ENCODE measurements around the gene HOXB9. TPM values are rescaled to one million over a fixed set of nuclear protein-coding genes. Genes with fewer than 3 reads are reported as not detected.

The HOXB9 gene
- total and polyA plus RNA-seq, 2 donors (not counting 1 experiment from before 2014, with no cell fraction given): not detected

- Histone ChIP-seq H3K27ac (ENCODE audit: insufficient read depth, low read length) (no peak overlapping the region), H3K36me3 (ENCODE audit: control insufficient read depth, insufficient read depth, low read length) (peaks cover 4% of the 10 kb centered on the region), H3K9me3 (ENCODE audit: control insufficient read depth, insufficient read depth, low read depth, low read length) (no peaks in the 10 kb centered on the region), H3K4me2 (ENCODE audit: extremely low read depth, insufficient read depth, low read length) (no peak overlapping the region), H2AFZ (ENCODE audit: low read length) (no peak overlapping the region), H3K79me2 (ENCODE audit: control insufficient read depth, insufficient read depth, low read length) (peaks cover 66% of the 10 kb centered on the region), H3K27me3 (ENCODE audit: control insufficient read depth, insufficient read depth, low read length) (no peaks in the 10 kb centered on the region), H3K9ac (ENCODE audit: insufficient read depth, low read length) (no peak overlapping the region), H4K20me1 (ENCODE audit: control insufficient read depth, extremely low read depth, insufficient read depth, low read length) (no peaks in the 10 kb centered on the region), H3K4me3 (replicated peaks in 1 of 4; ENCODE audit: control extremely low read depth in 1 of 4, insufficient read depth in 1 of 4, low read depth in 3 of 4, low read length in 4 of 4) (peak overlapping the region in 1 of 4 experiments; percentile 43), H3K4me1 (ENCODE audit: control insufficient read depth, extremely low read depth, insufficient read depth, low read length) (peaks cover 2% of the 10 kb centered on the region)
- TF ChIP-seq CTCF (conservative IDR thresholded peaks at IDR 0.05 in 1 of 2, IDR thresholded peaks at IDR 0.05 in 1 of 2; ENCODE audit: low read depth in 1 of 2, low read length in 2 of 2) (no peak), EZH2 (IDR thresholded peaks at IDR 0.05; ENCODE audit: low read length, missing control alignments) (no peak)
- DNase-seq (ENCODE audit: low read depth in 2 of 2): no peak
Observed at GRCh38 chr17:48601539-48602425, 24.4 kb downstream of the HOXB9 start.

GRCh38 chr17:48601207-48601538, 25.0 kb downstream of the HOXB9 start:
- Histone ChIP-seq H3K4me1 (ENCODE audit: control insufficient read depth, extremely low read depth, insufficient read depth, low read length) (peaks cover 2% of the 10 kb centered on the region), H3K79me2 (ENCODE audit: control insufficient read depth, insufficient read depth, low read length) (peaks cover 73% of the 10 kb centered on the region), H3K27me3 (ENCODE audit: control insufficient read depth, insufficient read depth, low read length) (no peaks in the 10 kb centered on the region), H3K36me3 (ENCODE audit: control insufficient read depth, insufficient read depth, low read length) (peaks cover 2% of the 10 kb centered on the region), H4K20me1 (ENCODE audit: control insufficient read depth, extremely low read depth, insufficient read depth, low read length) (no peaks in the 10 kb centered on the region), H3K9me3 (ENCODE audit: control insufficient read depth, insufficient read depth, low read depth, low read length) (no peaks in the 10 kb centered on the region), H2AFZ (ENCODE audit: low read length) (no peak overlapping the region), H3K4me2 (ENCODE audit: extremely low read depth, insufficient read depth, low read length) (no peak overlapping the region), H3K27ac (ENCODE audit: insufficient read depth, low read length) (no peak overlapping the region), H3K4me3 (replicated peaks in 1 of 4; ENCODE audit: control extremely low read depth in 1 of 4, insufficient read depth in 1 of 4, low read depth in 3 of 4, low read length in 4 of 4) (no peak overlapping the region), H3K9ac (ENCODE audit: insufficient read depth, low read length) (no peak overlapping the region)
- DNase-seq (ENCODE audit: low read depth in 2 of 2): no peak
- TF ChIP-seq EZH2 (IDR thresholded peaks at IDR 0.05; ENCODE audit: low read length, missing control alignments) (no peak), CTCF (conservative IDR thresholded peaks at IDR 0.05 in 1 of 2, IDR thresholded peaks at IDR 0.05 in 1 of 2; ENCODE audit: low read depth in 1 of 2, low read length in 2 of 2) (no peak)

GRCh38 chr17:48600244-48601098, 25.7 kb downstream of the HOXB9 start:
- Histone ChIP-seq H3K79me2 (ENCODE audit: control insufficient read depth, insufficient read depth, low read length) (peaks cover 80% of the 10 kb centered on the region), H3K9ac (ENCODE audit: insufficient read depth, low read length) (no peak overlapping the region), H3K4me2 (ENCODE audit: extremely low read depth, insufficient read depth, low read length) (no peak overlapping the region), H4K20me1 (ENCODE audit: control insufficient read depth, extremely low read depth, insufficient read depth, low read length) (no peaks in the 10 kb centered on the region), H3K27ac (ENCODE audit: insufficient read depth, low read length) (no peak overlapping the region), H3K27me3 (ENCODE audit: control insufficient read depth, insufficient read depth, low read length) (no peaks in the 10 kb centered on the region), H3K9me3 (ENCODE audit: control insufficient read depth, insufficient read depth, low read depth, low read length) (no peaks in the 10 kb centered on the region), H3K4me1 (ENCODE audit: control insufficient read depth, extremely low read depth, insufficient read depth, low read length) (peaks cover 2% of the 10 kb centered on the region), H3K4me3 (replicated peaks in 1 of 4; ENCODE audit: control extremely low read depth in 1 of 4, insufficient read depth in 1 of 4, low read depth in 3 of 4, low read length in 4 of 4) (no peak overlapping the region), H3K36me3 (ENCODE audit: control insufficient read depth, insufficient read depth, low read length) (peaks cover 3% of the 10 kb centered on the region), H2AFZ (ENCODE audit: low read length) (no peak overlapping the region)
- DNase-seq (ENCODE audit: low read depth in 2 of 2): no peak
- no peak for TF ChIP-seq CTCF (conservative IDR thresholded peaks at IDR 0.05 in 1 of 2, IDR thresholded peaks at IDR 0.05 in 1 of 2; ENCODE audit: low read depth in 1 of 2, low read length in 2 of 2)
- no peak for TF ChIP-seq EZH2 (IDR thresholded peaks at IDR 0.05; ENCODE audit: low read length, missing control alignments)

All from fibroblast of lung (primary cell).